Left ventricle myocardium inferior (tissue), 1 donor: ENCODE results near the gene PKD2L1. TPM values are rescaled to one million over a fixed set of nuclear protein-coding genes. Genes with fewer than 3 reads are reported as not detected.

Experiments used
- DNase-seq: peaks from one replicate; pipeline ENCODE4 v3.0.0-alpha.2; 2020
- H3K27ac ChIP-seq: fragments of 200-600 bp; replicated peaks from 2 replicates; pipeline ENCODE4 v1.8.0; 2021
- H3K27me3 ChIP-seq: fragments of 200-600 bp; 2 replicates; pipeline ENCODE4 v1.8.0; 2021; ENCODE audit warnings: low read depth
- H3K36me3 ChIP-seq: fragments of 200-600 bp; 2 replicates; pipeline ENCODE4 v1.8.0; 2021
- H3K4me1 ChIP-seq: fragments of 200-600 bp; 2 replicates; pipeline ENCODE4 v1.8.0; 2021
- H3K4me3 ChIP-seq: fragments of 200-600 bp; 2 replicates; pipeline ENCODE4 v1.8.0; 2021; ENCODE audit warnings: mild to moderate bottlenecking, moderate library complexity
- H3K9me3 ChIP-seq: fragments of 200-600 bp; replicated peaks from 2 replicates; pipeline ENCODE4 v1.8.0; 2021
- CTCF ChIP-seq: fragments of 200-600 bp; IDR thresholded peaks from 2 replicates; pipeline ENCODE4 v1.8.0; 2021; ENCODE audit warnings: antibody characterized with exemption, mild to moderate bottlenecking, borderline replicate concordance
- intact Hi-C: fragments of 100-400 bp; cut with micrococcal nuclease; formaldehyde crosslinking; loops from one replicate; pipeline ENCODE4 v1.11.0; 2022
- total RNA-seq: library from RNA; stranded (reverse); fragmentation: NEBNext Ultra II Directional; extraction: Animal tissue kit (Norgen Biotek cat#: 25700); gene quantifications from one replicate; pipeline ENCODE4 v1.2.1, GENCODE V29; 2021
- donor health status: DM: no; HTN: yes; CAD: no; lungs with severe emphysema.

PKD2L1 gene
- total RNA-seq, 1 donor from 2014 or later = not detected

GRCh38 chr10:100357059-100357858 is 27.2 kb upstream of the PKD2L1 start:
- no peak overlapping the region for H3K27ac ChIP-seq
- H3K27me3 ChIP-seq = peaks cover 4% of the 10 kb centered on the region
- H3K9me3 ChIP-seq = no peaks in the 10 kb centered on the region
- H3K4me3 ChIP-seq = no peak overlapping the region
- TF ChIP-seq CTCF = no peak
- H3K36me3 ChIP-seq = no peaks in the 10 kb centered on the region
- DNase-seq = no peak
- H3K4me1 ChIP-seq = peaks cover 27% of the 10 kb centered on the region
- intact Hi-C loops = no loop called here

- peaks cover 12% of the 10 kb centered on the region for H3K27me3 ChIP-seq
- no peak for TF ChIP-seq CTCF
- no peaks in the 10 kb centered on the region for H3K9me3 ChIP-seq
- intact Hi-C loops = no loop called here
- peaks cover 27% of the 10 kb centered on the region for H3K4me1 ChIP-seq
- DNase-seq = no peak
- H3K4me3 ChIP-seq = no peak overlapping the region
- H3K27ac ChIP-seq = no peak overlapping the region
- no peaks in the 10 kb centered on the region for H3K36me3 ChIP-seq
Observed at GRCh38 chr10:100356067-100357017, 26.3 kb upstream of the PKD2L1 start.

- Histone ChIP-seq H3K4me3 (no peak overlapping the region), H3K27me3 (peaks cover 19% of the 10 kb centered on the region), H3K4me1 (peaks cover 26% of the 10 kb centered on the region), H3K9me3 (no peaks in the 10 kb centered on the region), H3K27ac (no peak overlapping the region), H3K36me3 (no peaks in the 10 kb centered on the region)
- TF ChIP-seq CTCF = no peak
- intact Hi-C loops = no loop called here
- no peak for DNase-seq
Observed at GRCh38 chr10:100355086-100355485, 25.1 kb upstream of the PKD2L1 start.

GRCh38 chr10:100353770-100354485 is 23.9 kb upstream of the PKD2L1 start:
- no peak overlapping the region for H3K4me3 ChIP-seq
- no peak for DNase-seq
- no peak overlapping the region for H3K27ac ChIP-seq
- TF ChIP-seq CTCF = no peak
- H3K9me3 ChIP-seq = no peaks in the 10 kb centered on the region
- H3K4me1 ChIP-seq = peaks cover 15% of the 10 kb centered on the region
- H3K36me3 ChIP-seq = no peaks in the 10 kb centered on the region
- intact Hi-C loops = no loop called here
- H3K27me3 ChIP-seq = peaks cover 31% of the 10 kb centered on the region

GRCh38 chr10:100350914-100351485 is 21.0 kb upstream of the PKD2L1 start:
- TF ChIP-seq CTCF = no peak
- no peaks in the 10 kb centered on the region for H3K9me3 ChIP-seq
- intact Hi-C loops = no loop called here
- no peak for DNase-seq
- peaks cover 60% of the 10 kb centered on the region for H3K27me3 ChIP-seq
- no peak overlapping the region for H3K27ac ChIP-seq
- no peak overlapping the region for H3K4me3 ChIP-seq
- H3K4me1 ChIP-seq = peaks cover 20% of the 10 kb centered on the region
- H3K36me3 ChIP-seq = no peaks in the 10 kb centered on the region
